Measurements from ENCODE around the gene MTM1. TPM values are rescaled to one million over a fixed set of nuclear protein-coding genes. Genes with fewer than 3 reads are reported as not detected.
A peak's percentile ranks its signal among the peaks of the same experiment; 100 is the strongest.

MTM1 gene
- total RNA-seq, 1 experiment from 2014 or later = 6.4 TPM

- no peaks in the 10 kb centered on the region for H3K23me2 ChIP-seq (ENCODE audit: insufficient read length, low read depth, low read length, poor library complexity, severe bottlenecking)
- no peak for DNase-seq
- Mint-ChIP-seq H3K27me3 (ENCODE audit: low read depth) (peaks cover 72% of the 10 kb centered on the region), H3K27ac (no peak overlapping the region), H3K4me1 (peaks cover 2 to 12% of the 10 kb centered on the region in 2 experiments; a peak in 3 of 4 replicates), H3K4me3 (peak overlapping the region in 1 of 2 experiments; percentile 43; a peak in 2 of 5 replicates), H3K9me3 (peaks cover 71 to 82% of the 10 kb centered on the region in 2 experiments), H3K36me3 (ENCODE audit: insufficient read depth in 1 of 3, low read depth in 3 of 3) (peaks cover 0 to 4% (median 0%) of the 10 kb centered on the region in 3 experiments; a peak in 1 of 7 replicates)
- H2AFZ ChIP-seq (ENCODE audit: low read length) = no peak overlapping the region
- no peak overlapping the region for H3K56ac ChIP-seq (ENCODE audit: insufficient read length, low read depth, low read length)
- peak overlapping the region; percentile 7 for H3K4me2 ChIP-seq (ENCODE audit: insufficient read depth, insufficient read length, low read length)
- no peak overlapping the region for H2BK5ac ChIP-seq (ENCODE audit: insufficient read length, low read length)
- no peak overlapping the region for H2AK5ac ChIP-seq (ENCODE audit: insufficient read length, low read length)
- no CpG with 5 or more reads among the region's 4 CpGs for WGBS (ENCODE audit: extremely low coverage, insufficient read length, low lambda C conversion rate)
- no peak overlapping the region for H3K27ac ChIP-seq (ENCODE audit: insufficient read length, low read depth, low read length)
- no peak overlapping the region for H3K18ac ChIP-seq (ENCODE audit: insufficient read length, low read depth, low read length)
- H3K9ac ChIP-seq (ENCODE audit: extremely low read depth, insufficient read length, low read length) = no peak overlapping the region
- no peaks in the 10 kb centered on the region for H3K79me1 ChIP-seq (ENCODE audit: insufficient read depth, low read depth, low read length, poor library complexity, severe bottlenecking)
- no peak overlapping the region for H2BK15ac ChIP-seq (ENCODE audit: low read depth, low read length)
- no peak overlapping the region for H2BK120ac ChIP-seq (ENCODE audit: low read depth, low read length, poor library complexity, severe bottlenecking)
- H4K91ac ChIP-seq (ENCODE audit: insufficient read length, low read depth, low read length) = no peak overlapping the region
- H4K20me1 ChIP-seq (ENCODE audit: control insufficient read depth, insufficient read depth, insufficient read length) = no peaks in the 10 kb centered on the region
- 0 out of 2 replicates have a peak, but pooled peaks cover 2% of the 10 kb centered on the region for H3K4me1 ChIP-seq (ENCODE audit: insufficient read depth, low read length)
- H2BK20ac ChIP-seq (ENCODE audit: low read depth, low read length, poor library complexity, severe bottlenecking) = no peak overlapping the region
- no peak overlapping the region for H3K23ac ChIP-seq (ENCODE audit: insufficient read length, low read depth, low read length)
- no peaks in the 10 kb centered on the region for H3K79me2 ChIP-seq (ENCODE audit: insufficient read depth, low read length)
- H4K5ac ChIP-seq (ENCODE audit: insufficient read length, low read depth, low read length) = no peak overlapping the region
- no peak overlapping the region for H3K4ac ChIP-seq (ENCODE audit: low read depth, low read length)
- H4K8ac ChIP-seq (replicated peaks; ENCODE audit: insufficient read length, low read depth, low read length) = no peak overlapping the region
- H3T11ph ChIP-seq (ENCODE audit: low read length) = no peak overlapping the region
- TF ChIP-seq CTCF (conservative IDR thresholded peaks at IDR 0.05) = no peak
- H3K9me3 ChIP-seq (ENCODE audit: control insufficient read depth, low read depth, low read length) = no peaks in the 10 kb centered on the region
- H2BK12ac ChIP-seq (ENCODE audit: insufficient read length, low read depth, low read length) = no peak overlapping the region
- no peak overlapping the region for H3K14ac ChIP-seq (ENCODE audit: insufficient read depth, low read length)
- peaks cover 3% of the 10 kb centered on the region; the same call in 1 of the 2 replicates for H3K27me3 ChIP-seq (ENCODE audit: insufficient read depth, low read length)
These were observed 20.2 kb upstream of the MTM1 start for GRCh38 chrX:150548251-150548650.

Measured in H9 (cell line).